HuH-7 (cell line): ENCODE measurements around the gene SCEL.
"Not testable (repeated sequence)": the region's sequence is repeated elsewhere in the genome, so short reads cannot be mapped to it uniquely, and the experiment has no call there.

Experiments
- DNase-seq: peaks from one replicate; pipeline ENCODE4 v3.0.0; 2011; ENCODE audit warnings: low spot score

Gene SCEL, protein sequence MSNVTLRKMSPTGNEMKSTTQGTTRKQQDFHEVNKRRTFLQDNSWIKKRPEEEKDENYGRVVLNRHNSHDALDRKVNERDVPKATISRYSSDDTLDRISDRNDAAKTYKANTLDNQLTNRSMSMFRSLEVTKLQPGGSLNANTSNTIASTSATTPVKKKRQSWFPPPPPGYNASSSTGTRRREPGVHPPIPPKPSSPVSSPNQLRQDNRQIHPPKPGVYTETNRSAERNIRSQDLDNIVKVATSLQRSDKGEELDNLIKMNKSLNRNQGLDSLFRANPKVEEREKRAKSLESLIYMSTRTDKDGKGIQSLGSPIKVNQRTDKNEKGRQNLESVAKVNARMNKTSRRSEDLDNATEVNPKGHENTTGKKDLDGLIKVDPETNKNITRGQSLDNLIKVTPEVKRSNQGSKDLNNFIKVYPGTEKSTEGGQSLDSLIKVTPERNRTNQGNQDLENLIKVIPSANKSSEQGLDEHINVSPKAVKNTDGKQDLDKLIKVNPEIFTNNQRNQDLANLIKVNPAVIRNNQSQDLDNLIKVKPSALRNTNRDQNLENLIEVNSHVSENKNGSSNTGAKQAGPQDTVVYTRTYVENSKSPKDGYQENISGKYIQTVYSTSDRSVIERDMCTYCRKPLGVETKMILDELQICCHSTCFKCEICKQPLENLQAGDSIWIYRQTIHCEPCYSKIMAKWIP

DNA sequence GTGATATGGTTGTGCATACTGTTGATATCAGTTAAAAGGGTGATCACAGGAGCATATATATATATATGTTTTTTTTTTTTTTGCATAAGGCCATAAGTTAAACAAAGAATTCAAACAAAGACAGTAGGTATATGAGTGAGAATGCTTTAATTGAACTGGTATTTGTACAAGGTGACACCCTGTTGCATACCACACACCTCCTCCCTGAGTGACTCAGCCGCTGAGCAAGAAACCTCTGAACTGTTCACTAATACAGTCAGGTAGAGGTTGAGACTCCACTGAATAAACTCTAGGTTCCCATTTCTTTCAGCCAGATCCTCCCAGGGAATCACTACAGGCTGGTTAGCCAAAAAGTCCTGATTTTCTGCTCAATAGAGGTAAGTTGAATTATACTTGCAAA, at the start of gene SCEL:
Gene SCEL, plus strand, starts transcription at position 259 of the 400 bp plus-strand sequence. CDS start 20,170 bp downstream, outside the sequence.
- no peak for DNase-seq

DNA sequence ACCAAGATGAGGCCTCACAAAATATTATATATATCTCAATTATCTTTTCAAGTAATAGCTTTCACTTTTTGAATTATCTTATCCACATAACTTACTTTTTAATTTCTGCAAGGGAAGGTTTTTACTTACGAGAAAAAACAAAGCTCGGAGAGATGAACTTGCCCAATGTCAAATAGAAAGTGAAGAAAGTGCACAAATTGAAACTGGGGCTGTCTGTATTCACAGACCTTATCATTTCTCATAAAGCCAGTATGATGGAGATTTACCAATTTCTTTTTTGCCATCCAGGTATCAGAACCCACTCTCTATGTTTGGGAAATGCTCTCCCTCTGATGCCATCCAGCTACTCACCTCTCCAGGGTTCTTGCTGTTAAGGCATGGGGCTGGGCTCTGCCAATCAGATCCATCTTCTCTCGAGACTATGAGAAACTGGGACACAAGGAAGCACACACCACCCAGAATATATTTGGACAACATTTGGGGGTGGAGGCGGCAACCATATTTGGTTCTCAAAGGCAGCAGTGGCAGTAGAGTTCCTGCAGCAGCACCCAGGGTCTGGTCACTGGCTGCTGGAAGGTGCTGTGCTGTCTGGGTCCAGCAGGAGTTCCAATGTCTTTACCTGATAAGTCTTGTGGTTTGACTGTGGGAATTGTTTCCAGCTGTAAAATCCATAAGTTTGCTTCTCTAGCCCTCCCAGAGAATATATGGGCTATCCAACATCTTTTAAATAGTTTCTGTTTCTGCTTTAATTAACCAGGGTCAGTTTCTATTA, 45.8 kb upstream of the SCEL start:
- DNase-seq = no peak

DNA sequence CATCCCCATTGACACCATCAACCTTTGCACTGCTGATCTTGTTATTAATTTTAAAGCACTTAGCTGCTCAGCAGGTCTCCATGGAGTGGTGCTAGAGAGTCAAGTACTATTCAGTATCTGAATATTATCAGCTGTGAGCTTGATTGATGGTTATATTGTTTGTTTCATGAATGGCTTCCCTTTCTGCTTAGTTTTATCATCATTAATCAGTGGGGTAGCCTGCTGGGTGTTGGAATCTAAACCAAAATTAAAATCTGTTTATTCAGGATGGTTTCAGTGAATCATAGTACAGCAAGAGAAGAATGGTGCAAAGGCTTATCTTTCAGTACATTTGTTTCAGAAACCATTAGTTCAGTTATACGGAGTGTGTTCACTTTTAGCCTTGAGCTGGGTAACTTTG, 42.5 kb upstream of the SCEL start:
- no peak for DNase-seq

DNA sequence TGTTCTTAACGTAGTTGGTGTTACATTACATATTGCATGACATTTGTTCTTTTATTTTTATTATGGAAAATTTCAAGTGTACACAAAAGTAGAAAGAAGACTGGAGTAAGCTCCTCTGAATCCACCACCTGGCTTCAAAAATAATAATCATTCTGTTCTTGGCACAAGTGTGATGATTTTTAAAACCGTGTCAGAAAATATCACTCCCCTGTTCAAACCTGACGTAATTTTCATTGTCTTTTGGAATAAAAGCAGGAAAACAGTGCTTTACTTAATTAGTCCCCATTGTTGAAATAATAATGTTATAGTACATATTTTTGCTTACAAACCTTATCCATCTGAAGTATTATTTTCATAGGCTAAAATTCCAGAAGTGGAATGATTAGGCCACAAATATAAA, 41.3 kb upstream of the SCEL start:
- no peak for DNase-seq

DNA sequence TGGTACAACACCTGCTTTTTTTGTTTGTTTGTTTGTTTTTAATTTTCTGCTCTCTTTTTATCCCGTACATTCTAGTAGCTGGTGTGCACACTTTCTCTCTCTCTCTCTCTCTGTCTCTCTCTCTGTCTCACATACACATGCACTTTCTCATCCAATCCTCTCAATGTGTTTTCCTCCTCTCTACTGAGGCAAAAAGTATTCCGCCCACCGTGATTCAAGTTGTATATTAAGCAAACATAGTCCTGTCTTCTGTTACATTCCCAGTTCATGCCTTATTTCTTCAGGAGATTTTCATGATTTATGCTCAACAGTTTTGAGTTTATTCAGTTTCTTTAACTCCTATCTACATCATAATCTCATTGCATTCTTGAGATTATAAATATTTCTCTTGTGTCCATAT, 38.2 kb upstream of the SCEL start:
- no peak for DNase-seq

DNA sequence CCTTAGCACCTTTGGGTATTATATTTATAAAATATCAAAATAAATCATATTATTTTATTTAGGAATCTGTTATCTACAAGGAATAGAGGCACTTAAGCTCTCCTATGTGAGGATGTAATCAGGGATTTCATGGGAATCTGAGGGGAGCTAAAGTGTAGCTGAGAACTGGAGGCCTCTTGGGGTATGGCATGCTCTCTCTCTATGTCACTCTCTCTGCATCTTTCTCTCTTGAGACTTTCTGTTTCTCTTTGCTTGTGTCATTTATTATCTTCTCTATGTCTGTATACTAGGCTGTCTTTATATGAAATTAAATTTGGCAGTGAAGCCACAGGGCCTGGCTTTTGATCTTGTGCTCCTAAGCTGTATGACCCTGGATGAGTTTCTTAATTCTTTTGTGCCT, 37.7 kb upstream of the SCEL start:
- DNase-seq = no peak

DNA sequence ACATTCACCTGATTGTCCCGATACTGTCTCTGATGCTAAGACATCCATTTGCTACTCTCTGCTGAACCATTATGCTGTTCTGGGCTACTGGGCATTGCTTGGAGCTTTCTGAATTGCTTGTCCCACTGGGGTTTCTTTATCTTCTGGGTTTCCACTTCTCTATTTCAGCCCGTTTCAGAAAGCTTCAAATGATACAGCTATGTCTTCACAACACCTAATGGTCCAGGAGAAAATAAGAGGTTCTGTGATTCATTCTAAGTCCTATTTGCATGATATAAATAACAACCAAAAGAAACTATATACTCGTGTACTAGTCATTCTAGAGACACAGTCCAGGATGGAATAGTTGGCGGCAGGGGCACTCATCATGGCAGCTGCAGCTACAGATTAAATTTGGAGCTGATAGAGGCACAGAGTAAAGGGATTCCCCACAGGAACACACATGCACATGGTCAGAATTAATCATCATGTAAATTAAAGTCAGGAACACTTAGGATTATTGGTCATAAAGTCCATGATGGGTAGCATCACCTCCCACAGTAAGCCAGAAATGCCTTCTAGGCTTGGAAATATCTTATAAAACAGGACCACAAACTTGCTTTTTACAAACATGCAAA, 33.3 kb upstream of the SCEL start:
- DNase-seq = no peak

DNA sequence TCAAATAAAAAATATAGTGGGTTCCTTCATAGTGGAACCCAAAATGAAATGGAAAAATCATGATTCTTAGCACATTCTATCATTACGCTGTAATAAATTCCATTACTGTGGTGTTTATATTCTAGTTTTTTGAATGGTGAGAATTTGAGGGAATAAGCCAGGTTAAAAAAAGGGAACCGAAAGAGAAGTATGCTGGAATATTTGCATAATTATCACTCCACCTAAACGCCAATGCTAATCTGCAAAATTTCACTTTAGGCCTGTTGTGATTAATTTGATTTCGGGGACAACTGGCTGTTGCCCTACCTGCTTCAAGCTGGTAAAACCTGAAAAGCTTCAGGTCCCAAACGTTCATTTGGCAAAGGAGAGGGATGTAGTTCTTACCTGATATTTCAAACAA, 32.1 kb upstream of the SCEL start:
- no peak for DNase-seq

DNA sequence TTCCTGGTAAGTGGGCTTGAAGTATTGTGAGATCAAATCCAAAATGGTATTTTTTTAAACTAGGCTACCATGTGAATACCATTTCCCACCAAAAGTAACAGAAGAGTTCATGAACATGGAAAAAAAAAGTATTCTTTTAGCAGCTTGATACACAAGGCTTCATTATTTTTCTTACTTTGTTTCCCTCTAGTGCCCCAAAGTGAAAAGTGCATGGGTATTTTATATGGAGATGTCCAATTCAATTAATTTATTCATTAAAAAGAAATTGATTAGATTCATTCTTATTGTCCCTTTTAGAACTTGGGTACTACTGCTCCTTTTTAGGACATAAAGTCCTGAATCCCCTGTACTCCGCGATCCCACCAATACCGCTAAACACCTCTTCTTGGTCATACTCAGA, 28.6 kb upstream of the SCEL start:
- no peak for DNase-seq

DNA sequence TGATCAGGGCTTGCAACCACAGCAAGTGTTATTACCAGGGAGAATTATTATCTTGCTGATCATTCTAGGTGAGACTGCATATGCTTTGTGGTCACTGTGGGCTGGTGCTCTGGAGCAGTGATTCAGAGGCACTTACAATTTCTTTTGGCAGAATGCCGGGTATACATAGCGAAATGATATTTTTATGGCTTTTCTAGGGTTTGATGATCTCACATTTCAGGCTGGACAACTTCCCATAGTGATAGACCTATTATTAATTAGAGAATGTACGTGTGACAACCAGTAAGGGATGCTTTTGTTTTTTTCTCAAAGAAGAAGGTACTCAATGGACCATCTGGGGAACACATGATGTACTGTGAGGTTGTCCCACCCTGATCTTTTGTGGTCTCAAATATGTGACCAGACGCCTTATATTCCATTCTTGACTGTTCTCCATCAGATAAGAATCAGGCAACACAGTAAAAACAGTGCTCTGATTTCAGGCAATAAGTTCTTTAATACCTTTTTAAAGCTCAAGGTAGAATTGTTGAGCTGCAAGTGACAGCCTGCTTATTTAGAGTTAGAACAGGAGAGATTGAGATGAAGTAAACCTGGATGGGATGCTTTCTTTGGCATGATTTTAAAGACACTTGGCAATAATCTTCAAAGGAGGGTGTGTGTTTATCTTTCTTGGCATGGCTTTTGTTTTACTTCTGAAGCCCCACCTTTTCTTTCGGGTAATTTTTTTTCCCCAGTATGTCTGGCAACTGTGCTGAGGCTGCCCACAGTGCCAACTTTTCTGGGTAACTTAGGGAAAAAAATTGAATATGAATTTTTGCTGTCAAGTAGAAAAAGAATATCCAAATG, 27.4 kb upstream of the SCEL start:
- no peak for DNase-seq

DNA sequence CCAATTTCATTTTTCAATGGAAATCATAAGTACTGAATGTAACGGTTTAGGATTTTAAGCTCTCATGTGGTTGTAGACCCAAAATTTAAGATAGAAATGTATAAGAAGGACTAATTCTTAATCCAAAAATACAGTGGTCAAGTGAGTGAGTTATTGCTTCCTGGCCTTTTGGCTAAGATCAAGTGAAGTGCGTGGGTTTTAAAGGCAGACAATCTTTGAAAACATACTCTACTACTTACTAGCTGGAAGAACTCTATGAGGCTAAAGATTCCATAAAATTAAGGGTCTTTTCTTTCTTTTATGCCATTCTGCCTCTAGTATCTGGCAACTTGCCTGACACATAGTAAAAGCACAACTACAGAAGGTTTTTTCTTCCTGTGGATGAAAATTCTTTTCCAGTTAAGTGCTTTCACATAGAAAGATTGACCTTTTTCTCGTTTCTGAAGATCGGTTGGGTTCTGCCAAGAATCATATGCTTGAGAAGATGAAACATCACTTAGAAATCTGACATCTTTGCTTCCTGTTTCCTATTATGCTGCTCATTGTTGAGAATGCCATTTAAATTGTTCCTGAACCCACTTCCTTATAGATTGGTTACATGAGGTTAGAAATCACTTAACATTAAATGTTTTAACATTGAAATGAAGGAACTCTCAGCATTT, 26.4 kb upstream of the SCEL start:
- no peak for DNase-seq

DNA sequence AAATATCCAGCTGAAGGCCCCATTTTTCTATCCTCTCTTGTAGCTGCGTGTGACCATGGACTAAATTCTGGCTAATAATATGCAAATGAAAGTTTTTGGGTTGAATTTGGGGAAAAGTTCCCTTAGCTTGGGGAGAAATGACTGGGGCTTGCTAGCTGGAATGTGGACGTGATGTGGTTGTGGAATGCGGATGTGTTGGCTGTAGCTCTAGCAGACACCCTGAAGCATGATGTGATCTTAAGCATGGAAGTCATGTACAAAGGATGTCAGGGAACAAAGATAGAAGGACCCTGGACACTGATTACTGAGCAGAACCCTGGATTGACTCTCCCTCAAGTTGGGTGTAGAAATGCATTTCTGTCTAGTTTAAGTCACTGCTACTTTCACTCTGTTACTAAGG, 25.4 kb upstream of the SCEL start:
- no peak for DNase-seq

DNA sequence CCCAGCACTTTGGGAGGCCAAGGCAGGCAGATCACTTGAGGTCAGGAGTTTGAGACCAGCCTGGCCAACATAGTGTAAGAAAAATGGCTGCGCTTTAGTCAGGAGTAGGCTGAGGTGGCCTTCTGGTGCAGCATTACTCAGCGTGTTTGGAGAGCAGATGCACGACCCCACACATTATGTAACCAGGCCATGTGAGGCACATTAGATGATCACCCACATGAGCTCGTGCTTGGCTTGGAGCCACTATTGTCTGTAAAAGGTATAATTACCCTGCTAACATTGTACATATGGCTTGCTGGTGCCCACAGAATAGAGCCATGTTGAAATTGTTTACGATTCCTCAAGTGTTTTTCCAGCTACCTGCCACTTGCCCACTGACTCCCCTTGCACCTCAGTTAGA, 24.0 kb upstream of the SCEL start:
- no peak for DNase-seq

DNA sequence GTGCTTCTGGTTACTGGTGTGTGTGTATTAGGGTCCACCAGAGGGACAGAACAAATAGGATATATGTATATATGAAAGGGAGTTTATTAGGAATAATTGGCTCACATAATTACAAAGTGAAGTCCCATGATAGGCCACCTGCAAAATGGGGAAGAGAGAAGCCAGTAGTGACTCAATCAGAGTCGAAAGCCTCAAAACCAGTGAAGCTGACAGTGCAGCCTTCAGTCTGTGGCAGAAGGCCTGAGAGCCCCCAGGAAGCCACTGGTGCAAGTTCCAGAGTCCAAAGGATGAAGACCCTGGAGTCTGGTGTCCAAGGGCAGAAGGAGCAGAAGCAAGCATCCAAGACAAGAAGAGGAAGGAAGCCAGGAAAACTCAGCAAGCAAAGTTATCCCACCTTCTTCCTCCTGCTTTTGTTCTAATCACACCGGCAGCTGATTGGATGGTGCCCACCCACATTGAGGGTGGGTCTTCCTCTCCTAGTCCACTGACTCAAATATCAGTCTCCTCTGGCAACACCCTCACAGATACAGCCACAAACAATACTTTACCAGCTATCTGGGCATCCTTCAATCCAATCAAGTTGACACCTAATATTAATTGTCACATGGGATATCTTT, 21.7 kb upstream of the SCEL start:
- DNase-seq = no peak

DNA sequence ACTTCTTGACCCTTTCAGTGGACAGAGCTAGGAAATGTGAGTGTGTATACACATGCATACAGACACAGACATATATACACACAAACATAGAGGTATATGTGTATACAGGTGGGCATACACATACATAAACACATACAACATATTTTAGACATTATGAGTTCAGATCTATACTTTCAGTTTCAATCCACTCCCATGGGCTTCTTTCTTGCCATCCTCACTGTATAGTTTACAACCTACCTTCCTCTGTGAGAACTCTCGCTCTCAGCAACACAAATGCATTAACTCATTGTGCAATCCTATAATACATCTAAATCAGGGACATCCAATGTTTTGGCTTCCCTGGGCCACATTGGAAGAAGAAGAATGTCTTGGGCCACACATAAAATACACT, 21.2 kb upstream of the SCEL start:
- DNase-seq = no peak

DNA sequence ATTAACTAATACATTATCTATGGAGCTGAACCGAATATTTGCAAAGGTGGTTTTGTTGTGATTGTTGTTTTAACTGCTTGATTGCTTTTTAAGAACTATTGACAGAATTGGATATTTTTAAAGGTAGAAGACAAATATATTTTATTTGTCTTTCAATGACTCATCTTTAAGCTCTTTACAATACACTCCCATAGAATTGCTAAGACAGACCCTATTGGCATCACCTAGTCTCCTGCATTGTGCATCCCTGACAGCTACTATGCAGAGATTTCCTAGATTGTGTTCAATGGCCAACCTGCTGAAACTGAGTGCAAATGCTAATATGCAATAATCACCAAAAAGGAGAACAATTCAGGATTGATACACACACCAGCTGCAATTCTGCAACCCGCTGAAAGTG, 19.7 kb upstream of the SCEL start:
- DNase-seq = no peak

DNA sequence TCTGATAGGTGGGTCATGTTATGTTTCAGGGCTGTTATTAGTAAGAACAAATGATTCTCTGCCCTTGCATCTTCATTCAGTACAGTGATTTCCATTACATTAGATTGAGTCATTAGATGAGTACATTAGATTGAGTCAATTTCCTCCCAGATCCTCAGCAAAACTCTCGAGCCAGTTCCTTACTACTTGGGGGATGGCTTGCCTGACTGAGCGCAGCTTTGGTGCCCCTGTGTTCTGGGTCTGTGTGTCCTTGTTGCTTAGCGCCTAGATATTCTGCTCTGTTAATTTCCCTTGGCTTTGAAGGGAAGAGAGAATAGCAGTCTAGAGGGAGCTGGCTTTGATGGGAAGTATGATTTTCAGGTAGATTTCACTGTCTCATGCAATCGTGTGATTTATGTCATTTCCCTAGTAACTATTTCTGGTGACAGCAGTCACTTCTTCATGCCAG, 19.1 kb upstream of the SCEL start:
- no peak for DNase-seq

DNA sequence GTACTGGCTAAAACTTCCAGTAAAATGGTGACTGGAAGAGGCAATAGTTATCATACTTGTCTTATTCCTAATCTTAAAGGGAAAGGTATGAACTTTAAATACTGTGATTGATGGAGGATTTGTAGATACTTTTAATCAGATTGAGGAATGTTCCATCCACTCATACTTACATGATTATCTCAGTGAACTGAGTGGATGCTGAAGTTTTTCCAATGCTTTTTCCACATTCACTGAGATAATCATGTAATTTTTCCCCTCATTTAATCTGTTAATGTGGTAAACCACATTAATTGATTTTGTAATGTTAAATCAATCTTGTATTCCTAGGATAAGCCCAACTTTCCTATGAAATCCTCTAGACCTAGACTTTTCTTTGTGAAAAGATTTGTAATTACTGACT, 17.2 kb upstream of the SCEL start:
- DNase-seq = no peak

DNA sequence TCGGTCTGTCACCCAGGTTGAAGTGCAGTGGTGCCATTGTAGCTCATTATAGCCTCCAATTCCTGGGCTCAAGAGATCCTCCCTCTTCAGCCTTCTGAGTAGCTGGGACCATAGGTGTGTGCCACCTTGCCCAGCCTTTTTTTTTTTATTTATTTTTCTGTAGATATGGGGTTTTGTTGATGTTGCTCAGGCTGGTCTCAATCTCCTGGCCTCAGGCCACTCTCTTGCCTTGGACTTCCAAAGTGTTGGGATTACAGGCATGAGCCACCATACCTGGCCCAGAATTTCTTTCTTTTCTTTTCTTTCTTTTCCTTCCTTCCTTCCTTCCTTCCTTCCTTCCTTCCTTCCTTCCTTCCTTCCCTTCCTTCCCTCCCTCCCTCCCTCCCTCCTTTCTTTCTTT, 16.1 kb upstream of the SCEL start:
- DNase-seq = not testable (repeated sequence)

DNA sequence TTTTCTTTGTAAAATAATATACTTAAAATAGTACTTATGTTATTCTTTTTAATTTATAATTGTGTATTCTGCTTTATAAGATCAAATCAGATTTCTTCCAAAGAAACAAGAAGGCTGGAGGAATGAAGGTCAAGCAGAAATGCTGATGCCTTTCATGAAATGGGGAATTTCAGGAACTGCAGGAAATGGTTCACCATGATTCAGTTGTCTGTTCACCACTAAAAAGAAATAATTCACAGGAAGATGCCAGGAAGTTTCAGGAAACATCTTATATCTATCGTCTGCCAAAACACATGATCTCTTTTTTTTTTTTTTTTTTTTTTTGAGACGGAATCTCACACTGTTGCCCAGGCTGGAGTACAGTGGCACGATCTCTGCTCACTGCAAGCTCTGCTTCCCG, 15.7 kb upstream of the SCEL start:
- DNase-seq = no peak

DNA sequence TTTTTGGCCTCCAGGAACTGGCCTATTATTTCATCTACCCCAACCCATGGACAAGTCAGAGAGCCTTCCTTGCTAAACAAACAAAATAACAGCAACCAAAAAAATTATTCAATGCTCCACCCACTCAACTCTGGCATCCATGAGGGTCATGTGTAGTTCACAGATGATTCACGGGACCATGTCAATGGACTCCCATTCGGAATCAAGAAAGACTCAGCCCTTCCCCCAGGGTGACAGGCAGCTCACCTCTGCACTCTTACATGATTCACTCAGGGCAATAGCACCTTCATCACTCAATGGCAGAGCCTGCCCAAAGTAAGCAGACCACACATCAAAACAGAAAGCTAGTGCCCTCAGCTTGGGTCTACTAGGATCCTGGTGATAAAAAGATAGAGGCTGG, 14.3 kb upstream of the SCEL start:
- no peak for DNase-seq
